HG02870 (cell line): ENCODE results near the gene CDC14A.
"Not testable (repeated sequence)": the region's sequence is repeated elsewhere in the genome, so short reads cannot be mapped to it uniquely, and the experiment has no call there.

ENCODE experiments used
- ATAC-seq: cut with Tn5 transposase; IDR thresholded peaks from one replicate; pipeline ENCODE4 v1.9.1; 2021; ENCODE audit warnings: mild to moderate bottlenecking, moderate library complexity; ENCODE audit not compliant: unreplicated experiment

The CDC14A gene

GRCh38 chr1:100361511-100362089 is 9.3 kb downstream of the CDC14A start:
- no peak for ATAC-seq

- no peak for ATAC-seq
Measured at GRCh38 chr1:100362821-100363466, 10.6 kb downstream of the CDC14A start.

GRCh38 chr1:100363831-100364230 is 11.5 kb downstream of the CDC14A start:
- no peak for ATAC-seq

- ATAC-seq, result peak; percentile 47
Measured at GRCh38 chr1:100364697-100365096, 12.4 kb downstream of the CDC14A start.

GRCh38 chr1:100366209-100366525 is 13.9 kb downstream of the CDC14A start:
- ATAC-seq, result no peak

- ATAC-seq, result not testable (repeated sequence)
Measured at GRCh38 chr1:100369339-100369738, 17.0 kb downstream of the CDC14A start.

- ATAC-seq, result not testable (repeated sequence)
Measured at GRCh38 chr1:100373953-100374352, 21.6 kb downstream of the CDC14A start.

- not testable (repeated sequence) for ATAC-seq
Measured at GRCh38 chr1:100376890-100377289, 24.6 kb downstream of the CDC14A start.

- ATAC-seq, result peak; percentile 97
Measured at GRCh38 chr1:100377590-100378361, 25.5 kb downstream of the CDC14A start.

GRCh38 chr1:100378956-100379355 is 26.6 kb downstream of the CDC14A start:
- ATAC-seq, result no peak

- no peak for ATAC-seq
Measured at GRCh38 chr1:100380635-100381034, 28.3 kb downstream of the CDC14A start.

- no peak for ATAC-seq
Measured at GRCh38 chr1:100382657-100383056, 30.4 kb downstream of the CDC14A start.

- no peak for ATAC-seq
Measured at GRCh38 chr1:100383743-100384405, 31.6 kb downstream of the CDC14A start.

GRCh38 chr1:100387209-100387608 is 34.9 kb downstream of the CDC14A start:
- no peak for ATAC-seq

GRCh38 chr1:100387657-100388350 is 35.5 kb downstream of the CDC14A start:
- ATAC-seq, result no peak

- ATAC-seq, result no peak
Measured at GRCh38 chr1:100390531-100390930, 38.2 kb downstream of the CDC14A start.

GRCh38 chr1:100391675-100392074 is 39.4 kb downstream of the CDC14A start:
- ATAC-seq, result no peak

- ATAC-seq, result no peak
Measured at GRCh38 chr1:100392756-100393155, 40.5 kb downstream of the CDC14A start.

GRCh38 chr1:100394285-100394684 is 42.0 kb downstream of the CDC14A start:
- ATAC-seq, result no peak

- no peak for ATAC-seq
Measured at GRCh38 chr1:100395913-100396312, 43.6 kb downstream of the CDC14A start.

GRCh38 chr1:100396651-100397050 is 44.3 kb downstream of the CDC14A start:
- ATAC-seq, result no peak
